Measurements from ENCODE around the gene TPI1. TPM values are rescaled to one million over a fixed set of nuclear protein-coding genes. Genes with fewer than 3 reads are reported as not detected.

The TPI1 gene
- total RNA-seq, 1 donor from 2014 or later, result 722 TPM

DNA sequence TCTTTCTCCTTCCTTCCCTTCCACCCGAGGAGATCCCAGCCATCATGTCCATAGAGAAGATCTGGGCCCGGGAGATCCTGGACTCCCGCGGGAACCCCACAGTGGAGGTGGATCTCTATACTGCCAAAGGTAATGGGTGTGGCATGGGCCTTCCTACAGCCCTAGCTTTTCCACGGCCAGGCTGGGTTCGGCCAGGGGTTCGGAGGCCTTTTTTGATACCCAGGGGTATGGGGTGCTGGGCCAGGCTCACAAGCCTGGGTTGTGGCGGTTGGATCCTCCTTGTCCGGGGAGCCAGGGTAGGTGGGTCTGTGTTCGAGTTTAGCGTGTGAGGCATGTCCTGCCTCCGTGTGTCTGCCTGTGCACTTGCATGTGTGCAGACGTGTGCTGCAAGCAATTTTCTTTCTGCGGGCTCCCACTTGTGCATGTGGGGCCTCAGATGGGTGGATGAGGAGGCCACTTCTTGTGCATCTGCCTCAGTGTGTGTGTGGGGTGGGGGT, 48.5 kb downstream of the TPI1 start:
- H3K36me3 Mint-ChIP-seq (ENCODE audit: low read depth, unreplicated experiment), result peaks cover 7% of the 10 kb centered on the region
- Histone ChIP-seq H3K27me3 (ENCODE audit: insufficient read depth, low read length) (no peaks in the 10 kb centered on the region), H2AFZ (ENCODE audit: low read depth, low read length) (no peak overlapping the region), H4K20me1 (ENCODE audit: insufficient read depth, low read length) (no peaks in the 10 kb centered on the region), H3K4me2 (ENCODE audit: low read length) (peak overlapping the region; percentile 97), H3K27ac (ENCODE audit: low read depth, low read length) (no peak overlapping the region), H3K9ac (ENCODE audit: low read length) (no peak overlapping the region), H3K36me3 (ENCODE audit: insufficient read depth, low read length) (peaks cover 2% of the 10 kb centered on the region), H3K9me3 (ENCODE audit: insufficient read depth, low read depth, low read length) (no peaks in the 10 kb centered on the region), H3K4me1 (ENCODE audit: insufficient read depth, low read length) (peaks cover 25% of the 10 kb centered on the region), H3K79me2 (ENCODE audit: insufficient read depth, low read length) (no peaks in the 10 kb centered on the region), H3K4me3 (ENCODE audit: insufficient read depth, low read depth, low read length) (no peak overlapping the region)
- peaks cover 15% of the 10 kb centered on the region for H3K4me1 Mint-ChIP-seq (ENCODE audit: low read depth, unreplicated experiment)
- no peaks in the 10 kb centered on the region for H3K9me3 Mint-ChIP-seq (ENCODE audit: unreplicated experiment)
- TF ChIP-seq EZH2 (IDR thresholded peaks at IDR 0.05; ENCODE audit: insufficient read depth, low read length), result no peak
- TF ChIP-seq CTCF (IDR thresholded peaks at IDR 0.05; ENCODE audit: insufficient read depth, low read depth, low read length), result no peak
- H3K27ac Mint-ChIP-seq (ENCODE audit: unreplicated experiment), result peak overlapping the region; percentile 41
- peak overlapping the region; percentile 89 for H3K4me3 Mint-ChIP-seq (ENCODE audit: unreplicated experiment)
- peaks cover 5% of the 10 kb centered on the region for H3K27me3 Mint-ChIP-seq (ENCODE audit: low read depth, unreplicated experiment)
- no peak for DNase-seq (ENCODE audit: low read depth)
- no peak for FAIRE-seq

GRCh38 chr12:6916426-6917200, 49.3 kb downstream of the TPI1 start:
- H3K4me3 Mint-ChIP-seq (ENCODE audit: unreplicated experiment), result peak overlapping the region; percentile 75

More at GRCh38 chr12:6916426-6917200, 49.3 kb downstream of the TPI1 start:
- Mint-ChIP-seq H3K9me3 (ENCODE audit: unreplicated experiment) (no peaks in the 10 kb centered on the region), H3K27me3 (ENCODE audit: low read depth, unreplicated experiment) (peaks cover 2% of the 10 kb centered on the region), H3K36me3 (ENCODE audit: low read depth, unreplicated experiment) (peaks cover 10% of the 10 kb centered on the region), H3K4me1 (ENCODE audit: low read depth, unreplicated experiment) (peaks cover 15% of the 10 kb centered on the region), H3K27ac (ENCODE audit: unreplicated experiment) (peak overlapping the region; percentile 94)
- Histone ChIP-seq H3K4me3 (ENCODE audit: insufficient read depth, low read depth, low read length) (no peak overlapping the region), H3K9me3 (ENCODE audit: insufficient read depth, low read depth, low read length) (no peaks in the 10 kb centered on the region), H3K27me3 (ENCODE audit: insufficient read depth, low read length) (no peaks in the 10 kb centered on the region), H3K9ac (ENCODE audit: low read length) (no peak overlapping the region), H3K79me2 (ENCODE audit: insufficient read depth, low read length) (no peaks in the 10 kb centered on the region), H2AFZ (ENCODE audit: low read depth, low read length) (no peak overlapping the region), H3K36me3 (ENCODE audit: insufficient read depth, low read length) (peaks cover 2% of the 10 kb centered on the region), H3K4me2 (ENCODE audit: low read length) (peak overlapping the region; percentile 53), H3K27ac (ENCODE audit: low read depth, low read length) (no peak overlapping the region), H4K20me1 (ENCODE audit: insufficient read depth, low read length) (no peaks in the 10 kb centered on the region), H3K4me1 (ENCODE audit: insufficient read depth, low read length) (peaks cover 25% of the 10 kb centered on the region)
- no peak for DNase-seq (ENCODE audit: low read depth)
- no peak for FAIRE-seq
- TF ChIP-seq CTCF (IDR thresholded peaks at IDR 0.05; ENCODE audit: insufficient read depth, low read depth, low read length) (no peak), EZH2 (IDR thresholded peaks at IDR 0.05; ENCODE audit: insufficient read depth, low read length) (no peak)

Data from astrocyte (in vitro differentiated cells and primary cell).